HG03457 (cell line): ENCODE results near the gene HES4.
"Not testable (repeated sequence)": the region's sequence is repeated elsewhere in the genome, so short reads cannot be mapped to it uniquely, and the experiment has no call there.

ENCODE experiments used
- ATAC-seq: cut with Tn5 transposase; IDR thresholded peaks from one replicate; pipeline ENCODE4 v1.9.1; 2021; ENCODE audit warnings: moderate number of reproducible peaks; ENCODE audit not compliant: unreplicated experiment

The HES4 gene

GRCh38 chr1:981491-981954 is 18.4 kb downstream of the HES4 start:
- no peak for ATAC-seq

GRCh38 chr1:980602-981395 is 19.1 kb downstream of the HES4 start:
- no peak for ATAC-seq

- no peak for ATAC-seq
Observed at GRCh38 chr1:980137-980571, 19.7 kb downstream of the HES4 start.

GRCh38 chr1:979744-980072 is 20.2 kb downstream of the HES4 start:
- ATAC-seq, result no peak

GRCh38 chr1:978835-979743 is 20.8 kb downstream of the HES4 start:
- ATAC-seq, result no peak

GRCh38 chr1:978069-978834 is 21.6 kb downstream of the HES4 start:
- no peak for ATAC-seq

GRCh38 chr1:976791-977190 is 23.1 kb downstream of the HES4 start:
- ATAC-seq, result not testable (repeated sequence)

DNA sequence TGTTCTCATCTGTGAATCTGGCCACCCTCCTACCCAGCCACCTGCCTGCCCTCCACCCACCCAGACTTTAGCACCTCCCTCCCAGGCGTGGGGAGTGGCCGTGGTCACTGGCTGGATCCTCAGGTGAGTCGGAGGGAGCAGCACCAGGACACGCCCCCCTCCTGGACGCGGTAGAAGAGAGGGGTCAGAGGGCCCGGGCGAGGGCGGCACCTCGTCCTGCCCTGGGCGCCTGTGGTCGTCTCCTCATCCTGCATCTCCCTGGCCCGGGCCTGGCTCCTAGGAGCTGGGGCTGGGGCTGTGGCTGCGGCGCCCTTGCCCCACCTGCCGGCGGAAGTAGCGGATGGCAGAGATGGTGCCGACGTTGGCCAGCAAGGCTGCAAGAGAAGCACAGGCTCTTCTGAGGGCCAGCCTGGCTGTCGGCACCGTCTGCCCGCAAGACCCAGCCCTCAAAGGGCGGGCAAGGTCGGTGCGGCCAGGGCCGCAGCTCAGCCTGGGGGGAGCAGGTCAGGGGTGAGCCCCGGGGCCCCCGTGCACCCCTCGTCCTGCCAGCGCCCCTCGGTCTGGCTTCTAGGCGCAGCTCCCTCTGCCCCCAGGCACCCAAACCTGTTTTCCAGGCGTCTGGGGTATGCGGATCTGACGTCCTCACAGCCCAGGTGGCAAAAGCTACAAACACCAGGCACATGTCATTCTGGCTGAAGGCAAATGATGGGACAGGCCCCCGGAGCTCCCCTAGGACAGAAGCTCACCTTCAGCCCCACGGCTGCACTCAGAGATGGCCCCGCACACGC is 23.8 kb downstream of the HES4 start:
- no peak for ATAC-seq

DNA sequence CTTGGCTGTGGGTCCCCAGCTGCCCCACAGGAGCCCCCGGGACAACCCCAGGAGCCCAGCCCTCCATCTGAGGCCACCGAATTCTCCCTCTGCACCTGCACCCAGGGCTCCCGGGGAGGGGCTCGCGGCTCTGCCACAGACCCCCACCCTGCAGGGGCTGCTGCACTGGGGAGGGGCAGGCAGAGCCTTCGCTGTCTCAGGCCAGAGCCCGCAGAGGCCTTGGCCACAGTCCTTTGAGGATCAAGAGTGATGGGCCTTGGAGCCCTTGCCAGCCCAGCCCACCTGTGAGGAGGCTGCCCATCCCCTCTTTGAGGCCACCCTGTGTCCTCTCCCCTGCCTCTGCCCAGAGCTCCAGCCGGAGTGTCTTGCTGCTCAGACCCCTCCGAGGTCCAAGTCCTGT is 24.5 kb downstream of the HES4 start:
- no peak for ATAC-seq

GRCh38 chr1:974687-975328 is 25.1 kb downstream of the HES4 start:
- no peak for ATAC-seq

GRCh38 chr1:974293-974640 is 25.6 kb downstream of the HES4 start:
- no peak for ATAC-seq

GRCh38 chr1:973459-974292 is 26.2 kb downstream of the HES4 start:
- no peak for ATAC-seq

DNA sequence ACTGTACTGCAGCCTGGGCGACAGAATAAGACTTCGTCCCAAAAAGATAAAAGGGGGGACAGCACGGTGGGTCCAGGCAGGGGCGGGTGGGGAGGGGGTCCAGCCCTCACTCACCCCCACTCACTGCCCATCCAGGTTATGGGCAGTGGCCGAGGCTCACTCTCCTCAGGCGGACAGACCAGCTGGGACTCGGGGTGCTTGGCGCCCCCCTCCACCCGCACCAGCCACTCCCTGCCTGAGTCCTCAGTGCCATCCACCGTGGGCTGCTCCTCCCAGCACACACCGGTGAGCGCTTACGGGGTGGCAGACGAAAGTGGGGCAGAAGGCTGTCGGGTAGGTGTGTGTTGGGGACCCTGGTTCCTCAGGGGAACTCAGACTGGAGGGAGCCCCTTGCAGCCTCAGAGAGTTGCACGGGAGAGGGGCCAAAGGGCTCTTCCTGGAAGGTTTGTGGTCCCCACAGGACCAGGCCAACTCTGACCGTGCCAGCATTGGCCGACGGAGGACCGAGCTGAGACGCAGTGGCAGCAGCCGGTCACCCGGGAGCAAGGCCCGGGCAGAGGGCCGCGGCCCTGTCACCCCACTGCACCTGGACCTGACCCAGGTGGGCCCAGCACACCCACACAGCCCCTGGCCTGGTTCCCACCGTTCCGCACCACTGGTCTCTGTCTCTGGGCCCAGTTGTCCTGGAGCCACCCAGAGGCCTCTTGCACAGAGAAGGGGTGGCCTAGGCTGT is 27.0 kb downstream of the HES4 start:
- no peak for ATAC-seq

DNA sequence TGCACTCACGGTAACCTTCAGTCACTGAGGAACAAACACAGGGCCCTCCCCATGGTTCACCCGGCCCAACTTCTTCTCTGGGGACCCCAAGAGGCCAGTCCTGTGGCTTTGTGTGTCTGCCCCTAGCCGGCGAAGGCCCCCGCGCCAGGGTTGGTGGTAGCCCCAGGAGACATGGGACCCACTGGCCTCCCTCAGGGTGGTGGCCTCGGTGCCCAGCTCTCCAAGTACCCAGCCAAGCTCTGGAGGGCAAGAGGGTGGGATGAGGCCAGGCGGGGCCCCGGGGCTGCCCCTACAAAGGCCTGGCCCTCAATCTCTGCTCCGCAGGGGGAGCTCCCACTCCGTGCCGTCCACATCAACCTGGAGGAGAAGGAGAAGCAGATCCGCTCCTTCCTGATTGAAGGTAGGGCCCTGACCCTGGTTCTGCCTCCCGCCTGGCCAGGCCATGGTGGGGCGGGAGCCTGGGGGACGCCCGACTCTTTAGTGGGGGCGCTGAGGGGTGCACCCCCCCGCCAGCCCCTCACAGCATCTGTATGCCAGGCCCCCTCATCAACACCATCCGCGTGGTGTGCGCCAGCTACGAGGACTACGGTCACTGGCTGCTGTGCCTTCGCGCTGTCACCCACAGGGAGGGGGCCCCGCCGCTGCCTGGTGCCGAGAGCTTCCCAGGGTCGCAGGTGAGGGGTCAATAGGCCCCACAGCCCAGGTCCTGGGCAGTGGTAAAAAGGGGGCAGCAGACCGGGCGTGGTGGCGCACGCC is 28.0 kb downstream of the HES4 start:
- no peak for ATAC-seq

DNA sequence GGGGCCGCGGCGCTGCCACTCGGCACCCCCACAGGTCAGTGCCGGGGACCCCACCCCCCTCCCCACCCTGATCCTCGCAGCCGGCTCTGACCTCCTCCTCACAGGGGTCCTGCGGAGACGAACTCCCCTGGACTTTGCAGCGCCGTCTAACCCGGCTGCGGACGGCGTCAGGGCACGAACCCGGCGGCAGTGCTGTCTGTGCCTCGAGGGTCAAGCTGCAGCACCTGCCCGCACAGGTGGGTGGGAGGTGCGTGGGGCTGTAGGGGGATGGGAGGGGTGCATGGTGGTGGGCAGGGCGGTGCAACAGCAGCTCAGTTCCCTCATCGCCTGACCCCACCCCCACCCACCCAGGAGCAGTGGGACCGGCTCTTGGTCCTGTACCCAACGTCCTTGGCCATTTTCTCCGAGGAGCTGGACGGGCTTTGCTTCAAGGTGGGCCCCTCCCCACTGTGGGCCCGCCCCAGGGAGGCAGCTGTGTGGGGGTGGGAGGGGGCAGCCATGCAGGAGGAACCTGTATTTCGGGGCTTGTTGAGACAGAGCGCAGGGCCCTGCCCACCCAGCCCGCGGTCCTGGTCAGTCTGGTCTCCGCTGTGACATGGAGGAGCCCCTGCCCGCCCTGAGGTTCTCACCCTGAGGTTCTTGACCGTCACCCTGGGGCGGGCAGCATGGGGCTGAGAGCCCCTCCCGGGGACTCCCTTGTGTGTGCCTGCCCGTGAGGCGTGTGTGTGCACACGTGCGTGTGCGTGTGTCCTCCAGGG is 28.7 kb downstream of the HES4 start:
- ATAC-seq, result no peak

- no peak for ATAC-seq
Observed at GRCh38 chr1:970242-970972, 29.5 kb downstream of the HES4 start.
